Muscle layer of duodenum (tissue), 2 donors: ENCODE measurements around the gene FUBP1.

Experiments
- H3K27ac ChIP-seq: one replicate; pipeline ENCODE4 v1.7.0; 2013; ENCODE audit warnings: mild to moderate bottlenecking, low read length
- H3K27me3 ChIP-seq: one replicate; pipeline ENCODE4 v1.7.0; 2013; ENCODE audit warnings: low read depth, mild to moderate bottlenecking, control low read depth, low read length
- H3K36me3 ChIP-seq, 2 donors: one replicate each; pipeline ENCODE4 v1.7.0; 2013; ENCODE audit warnings: low read length in 2 of 2, control low read depth in 1 of 2, mild to moderate bottlenecking in 1 of 2; ENCODE audit not compliant: insufficient read depth in 2 of 2, control insufficient read depth in 1 of 2
- H3K4me1 ChIP-seq, 2 donors: one replicate each; pipeline ENCODE4 v1.7.0; 2013; ENCODE audit warnings: low read length in 2 of 2, mild to moderate bottlenecking in 2 of 2, control low read depth in 1 of 2, moderate library complexity in 1 of 2; ENCODE audit not compliant: insufficient read depth in 2 of 2, control insufficient read depth in 1 of 2
- H3K4me3 ChIP-seq, 2 donors: one replicate each; pipeline ENCODE4 v1.7.0; 2013; ENCODE audit warnings: low read length in 2 of 2, low read depth in 1 of 2, mild to moderate bottlenecking in 1 of 2
- H3K9me3 ChIP-seq, 2 donors: one replicate each; pipeline ENCODE4 v1.7.0; 2013; ENCODE audit warnings: low read length in 2 of 2, control low read depth in 1 of 2, mild to moderate bottlenecking in 1 of 2; ENCODE audit not compliant: control insufficient read depth in 1 of 2
- donor health status: healthy.

The FUBP1 gene

DNA sequence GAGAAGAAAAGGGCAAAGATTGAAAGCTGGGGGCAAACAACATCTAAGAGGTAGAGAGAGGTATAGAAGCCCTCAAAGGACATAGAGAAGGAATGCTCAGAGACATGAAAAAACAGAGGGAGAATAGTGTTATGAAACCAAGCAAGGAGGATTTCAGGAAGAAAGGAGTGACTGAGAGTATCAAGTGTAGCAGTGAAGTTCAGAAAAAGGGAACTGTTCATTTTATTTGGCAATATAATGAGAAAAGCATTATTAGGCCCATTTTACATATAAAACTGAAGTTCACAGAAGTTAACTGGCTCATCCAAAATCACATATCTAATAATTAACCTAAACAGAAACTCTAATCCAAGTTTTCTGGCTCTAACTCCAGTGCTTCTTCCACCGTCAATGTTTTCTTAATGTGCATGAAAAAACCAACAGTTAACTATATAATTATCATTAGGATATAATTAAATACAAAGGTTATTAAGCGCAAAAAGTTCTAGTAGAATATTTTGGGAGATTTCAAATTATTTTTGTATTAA, 72.8 kb downstream of the FUBP1 start:
- H3K4me3 ChIP-seq: no peak overlapping the region
- no peaks in the 10 kb centered on the region for H3K4me1 ChIP-seq
- H3K9me3 ChIP-seq: no peaks in the 10 kb centered on the region
- no peak overlapping the region for H3K27ac ChIP-seq
- no peaks in the 10 kb centered on the region for H3K27me3 ChIP-seq
- H3K36me3 ChIP-seq: no peaks in the 10 kb centered on the region

DNA sequence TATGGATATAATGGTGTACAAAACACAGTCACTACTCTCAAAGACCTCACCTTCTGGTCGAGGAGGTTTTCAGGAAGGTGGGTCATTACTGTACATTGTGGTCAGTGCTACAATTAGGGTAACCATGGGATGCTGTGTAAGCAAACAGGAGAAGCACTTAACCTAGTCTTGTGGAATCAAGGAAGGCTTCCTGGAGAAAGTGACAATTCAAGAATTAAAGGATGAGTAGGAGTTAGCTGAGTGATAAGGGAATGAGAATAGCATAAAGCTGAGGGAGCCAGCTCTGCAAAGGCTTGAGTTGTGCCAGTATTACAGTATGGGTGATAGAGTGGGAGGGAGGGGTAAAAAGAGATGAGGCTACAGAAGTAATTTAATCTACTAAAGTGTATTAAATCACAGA, 73.3 kb downstream of the FUBP1 start:
- no peaks in the 10 kb centered on the region for H3K36me3 ChIP-seq
- H3K27ac ChIP-seq: no peak overlapping the region
- no peaks in the 10 kb centered on the region for H3K4me1 ChIP-seq
- H3K27me3 ChIP-seq: no peaks in the 10 kb centered on the region
- no peak overlapping the region for H3K4me3 ChIP-seq
- no peaks in the 10 kb centered on the region for H3K9me3 ChIP-seq

DNA sequence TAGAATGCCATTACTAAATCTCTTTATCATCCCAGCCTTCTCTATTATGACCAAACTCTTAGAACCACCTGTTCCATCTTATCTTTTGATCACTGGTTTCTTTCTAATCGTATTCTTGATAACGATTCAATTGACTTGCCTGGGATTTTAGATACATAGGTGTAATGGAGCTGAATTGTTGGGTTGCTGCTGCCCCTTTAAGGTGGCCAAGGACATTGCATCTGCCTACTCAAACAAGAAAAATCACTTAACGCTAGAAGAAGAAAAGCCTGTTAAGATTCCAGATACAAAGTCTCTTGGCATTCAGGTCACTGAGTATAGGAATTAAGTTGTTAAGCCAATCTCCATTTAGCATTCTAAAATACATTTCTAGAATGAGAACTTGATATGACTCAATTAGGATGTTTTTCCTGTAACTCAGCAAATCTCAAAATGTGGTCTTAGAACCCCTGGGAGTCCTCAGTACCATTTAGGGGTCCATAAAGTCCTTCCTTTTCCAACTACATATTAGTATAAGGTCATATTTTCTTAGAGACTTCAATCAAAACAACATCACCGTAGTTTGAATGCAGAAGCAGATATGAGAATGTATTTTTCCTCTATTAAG, 78.1 kb downstream of the FUBP1 start:
- Histone ChIP-seq H3K4me1 (no peaks in the 10 kb centered on the region), H3K4me3 (peak overlapping the region in 1 of 2 donors; percentile 4), H3K27me3 (no peaks in the 10 kb centered on the region), H3K36me3 (no peaks in the 10 kb centered on the region), H3K9me3 (no peaks in the 10 kb centered on the region), H3K27ac (peak overlapping the region; percentile 5)

- Histone ChIP-seq H3K27me3 (no peaks in the 10 kb centered on the region), H3K9me3 (no peaks in the 10 kb centered on the region), H3K4me3 (peak overlapping the region in 1 of 2 donors; percentile 4), H3K27ac (peak overlapping the region; percentile 5), H3K36me3 (no peaks in the 10 kb centered on the region), H3K4me1 (no peaks in the 10 kb centered on the region)
Measured at GRCh38 chr1:77899647-77900320, 79.1 kb downstream of the FUBP1 start.
